Omental fat pad (tissue), 4 donors: Measurements from ENCODE around the gene MICB. TPM values are rescaled to one million over a fixed set of nuclear protein-coding genes. Genes with fewer than 3 reads are reported as not detected.
"Not testable (repeated sequence)": the region's sequence is repeated elsewhere in the genome, so short reads cannot be mapped to it uniquely, and the experiment has no call there.

Experiments used
- ATAC-seq: fragments of 150-250 bp; one replicate; pipeline ENCODE4 v1.9.1; 2016; ENCODE audit warnings: mild to moderate bottlenecking, moderate library complexity; ENCODE audit not compliant: low FRiP score
- DNase-seq: peaks from one replicate; pipeline ENCODE4 v3.0.0-alpha.2; 2019; ENCODE audit warnings: low spot score
- CTCF ChIP-seq, 3 donors: fragments of 450-650 bp; IDR thresholded peaks; one replicate each; pipeline ENCODE4 v1.5.1; 2016 to 2017; ENCODE audit warnings: antibody characterized with exemption in 3 of 3, mild to moderate bottlenecking in 3 of 3, moderate library complexity in 2 of 3
- total RNA-seq, 4 donors: library from RNA; depleted of rRNA; stranded (reverse); fragments of >200 nt; gene quantifications; one replicate each; pipeline ENCODE4 v1.1.0, GENCODE V29; 2016

MICB gene
- 1 to 10 TPM; 3.3 to 5.8 (median 5.8) TPM for total RNA-seq

- no peak for TF ChIP-seq CTCF (IDR thresholded peaks at IDR 0.05)
- peak; percentile 76 for DNase-seq
- peak; percentile 72 for ATAC-seq
These were observed at the start of gene MICB for GRCh38 chr6:31497531-31498476. TSS of gene MICB (plus strand) at chr6:31498145. CDS start at chr6:31498194, 49 bp downstream.

GRCh38 chr6:31450751-31451150, 47.2 kb upstream of the MICB start:
- no peak for ATAC-seq

GRCh38 chr6:31452859-31453258, 45.1 kb upstream of the MICB start:
- no peak for TF ChIP-seq CTCF (IDR thresholded peaks at IDR 0.05)
- no peak for DNase-seq
- no peak for ATAC-seq

More at GRCh38 chr6:31450751-31451150, 47.2 kb upstream of the MICB start:
- TF ChIP-seq CTCF (IDR thresholded peaks at IDR 0.05) = no peak
- DNase-seq = no peak

GRCh38 chr6:31453259-31453658, 44.7 kb upstream of the MICB start:
- TF ChIP-seq CTCF (IDR thresholded peaks at IDR 0.05) = no peak
- no peak for ATAC-seq
- no peak for DNase-seq

- not testable (repeated sequence) for ATAC-seq, DNase-seq
These were observed 38.1 kb upstream of the MICB start for GRCh38 chr6:31459864-31460263.

GRCh38 chr6:31460361-31461025, 37.5 kb upstream of the MICB start:
- DNase-seq = no peak
- ATAC-seq = no peak
- TF ChIP-seq CTCF (IDR thresholded peaks at IDR 0.05) = no peak
